ENCODE measurements around the gene SIL1.

DNA sequence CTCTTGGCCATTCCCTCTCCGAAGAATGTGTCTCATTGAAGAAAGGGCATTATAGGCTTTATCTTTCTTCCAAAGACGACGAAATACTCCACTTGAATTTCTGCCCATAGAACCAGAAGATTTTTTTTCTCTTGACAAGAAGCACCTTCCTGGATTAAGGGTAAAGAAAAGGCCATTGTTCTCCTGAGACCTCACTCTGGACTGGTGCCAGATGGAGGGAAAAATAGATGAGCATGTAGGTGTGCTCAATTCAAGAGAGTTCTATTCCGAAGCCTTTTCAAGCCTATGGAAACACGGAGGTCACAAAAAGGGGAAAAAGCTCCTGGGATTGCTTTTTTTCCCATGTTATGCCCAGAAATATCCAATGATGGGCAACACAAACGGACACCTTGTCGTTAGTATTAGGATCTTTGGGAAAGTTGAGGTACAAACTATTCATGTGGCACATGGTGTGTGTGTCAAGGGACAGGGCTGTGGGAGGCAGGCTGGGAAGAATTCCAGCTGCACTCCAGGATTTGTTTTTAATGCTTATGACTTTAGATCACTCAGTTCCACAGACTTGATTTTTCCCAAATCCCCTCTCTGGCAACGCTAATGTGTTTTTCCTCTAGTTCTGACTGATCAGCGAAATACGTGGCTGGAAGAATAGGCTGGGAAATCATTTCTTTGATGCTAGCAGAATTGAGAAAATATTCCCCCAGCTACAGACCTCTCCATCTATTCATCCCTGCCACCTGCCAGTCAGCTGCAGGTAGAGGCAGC is 89.9 kb downstream of the SIL1 start:
- TF ChIP-seq, protein P1, sequence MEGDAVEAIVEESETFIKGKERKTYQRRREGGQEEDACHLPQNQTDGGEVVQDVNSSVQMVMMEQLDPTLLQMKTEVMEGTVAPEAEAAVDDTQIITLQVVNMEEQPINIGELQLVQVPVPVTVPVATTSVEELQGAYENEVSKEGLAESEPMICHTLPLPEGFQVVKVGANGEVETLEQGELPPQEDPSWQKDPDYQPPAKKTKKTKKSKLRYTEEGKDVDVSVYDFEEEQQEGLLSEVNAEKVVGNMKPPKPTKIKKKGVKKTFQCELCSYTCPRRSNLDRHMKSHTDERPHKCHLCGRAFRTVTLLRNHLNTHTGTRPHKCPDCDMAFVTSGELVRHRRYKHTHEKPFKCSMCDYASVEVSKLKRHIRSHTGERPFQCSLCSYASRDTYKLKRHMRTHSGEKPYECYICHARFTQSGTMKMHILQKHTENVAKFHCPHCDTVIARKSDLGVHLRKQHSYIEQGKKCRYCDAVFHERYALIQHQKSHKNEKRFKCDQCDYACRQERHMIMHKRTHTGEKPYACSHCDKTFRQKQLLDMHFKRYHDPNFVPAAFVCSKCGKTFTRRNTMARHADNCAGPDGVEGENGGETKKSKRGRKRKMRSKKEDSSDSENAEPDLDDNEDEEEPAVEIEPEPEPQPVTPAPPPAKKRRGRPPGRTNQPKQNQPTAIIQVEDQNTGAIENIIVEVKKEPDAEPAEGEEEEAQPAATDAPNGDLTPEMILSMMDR (IDR thresholded peaks at IDR 0.05 in 8 of 11, conservative IDR thresholded peaks at IDR 0.05 in 3 of 11) = no peak
- TF ChIP-seq POLR2A (IDR thresholded peaks at IDR 0.05) = no peak
- no peak for TF ChIP-seq POLR2AphosphoS5 (IDR thresholded peaks at IDR 0.05)

All from spleen (tissue), 7 donors.